ENCODE data around the gene ZNF644.
"Not testable (repeated sequence)": the region's sequence is repeated elsewhere in the genome, so short reads cannot be mapped to it uniquely, and the experiment has no call there.

ZNF644 gene

GRCh38 chr1:91021686-91022517 lies at the start of gene ZNF644:
TSS of gene ZNF644 (minus strand) at chr1:91022035. CDS start at chr1:90982353, 39,682 bp downstream.
- DNase-seq (ENCODE audit: low read depth): peak; percentile 96

- no peak for DNase-seq (ENCODE audit: low read depth)
Observed at GRCh38 chr1:91070298-91070697, 48.5 kb upstream of the ZNF644 start.

- DNase-seq (ENCODE audit: low read depth): no peak
Observed at GRCh38 chr1:91066538-91066937, 44.7 kb upstream of the ZNF644 start.

- DNase-seq (ENCODE audit: low read depth): no peak
Observed at GRCh38 chr1:91065337-91065736, 43.5 kb upstream of the ZNF644 start.

- not testable (repeated sequence) for DNase-seq (ENCODE audit: low read depth)
Observed at GRCh38 chr1:91063403-91063802, 41.6 kb upstream of the ZNF644 start.

- DNase-seq (ENCODE audit: low read depth): no peak
Observed at GRCh38 chr1:91059157-91059556, 37.3 kb upstream of the ZNF644 start.

- no peak for DNase-seq (ENCODE audit: low read depth)
Observed at GRCh38 chr1:91057784-91058183, 35.9 kb upstream of the ZNF644 start.

- DNase-seq (ENCODE audit: low read depth): no peak
Observed at GRCh38 chr1:91054780-91055481, 33.1 kb upstream of the ZNF644 start.

- no peak for DNase-seq (ENCODE audit: low read depth)
Observed at GRCh38 chr1:91053630-91054029, 31.8 kb upstream of the ZNF644 start.

- DNase-seq (ENCODE audit: low read depth): not testable (repeated sequence)
Observed at GRCh38 chr1:91049551-91049950, 27.7 kb upstream of the ZNF644 start.

GRCh38 chr1:91046766-91047165 lies 24.9 kb upstream of the ZNF644 start:
- DNase-seq (ENCODE audit: low read depth): no peak

- no peak for DNase-seq (ENCODE audit: low read depth)
Observed at GRCh38 chr1:91045284-91045683, 23.4 kb upstream of the ZNF644 start.

- not testable (repeated sequence) for DNase-seq (ENCODE audit: low read depth)
Observed at GRCh38 chr1:91044776-91045175, 22.9 kb upstream of the ZNF644 start.

GRCh38 chr1:91042372-91042771 lies 20.5 kb upstream of the ZNF644 start:
- not testable (repeated sequence) for DNase-seq (ENCODE audit: low read depth)

- no peak for DNase-seq (ENCODE audit: low read depth)
Observed at GRCh38 chr1:91038582-91038981, 16.7 kb upstream of the ZNF644 start.

GRCh38 chr1:91036894-91037829 lies 15.3 kb upstream of the ZNF644 start:
- no peak for DNase-seq (ENCODE audit: low read depth)

GRCh38 chr1:91032349-91032748 lies 10.5 kb upstream of the ZNF644 start:
- no peak for DNase-seq (ENCODE audit: low read depth)

- DNase-seq (ENCODE audit: low read depth): no peak
Observed at GRCh38 chr1:91031081-91031480, 9.2 kb upstream of the ZNF644 start.

- DNase-seq (ENCODE audit: low read depth): no peak
Observed at GRCh38 chr1:91026777-91027176, 4.9 kb upstream of the ZNF644 start.

- DNase-seq (ENCODE audit: low read depth): no peak
Observed at GRCh38 chr1:91026320-91026719, 4.5 kb upstream of the ZNF644 start.

- no peak for DNase-seq (ENCODE audit: low read depth)
Observed at GRCh38 chr1:91024481-91025119, 2.8 kb upstream of the ZNF644 start.

- no peak for DNase-seq (ENCODE audit: low read depth)
Observed at GRCh38 chr1:91022518-91022929, 689 bp upstream of the ZNF644 start.
